GM23248 (cell line): ENCODE measurements around the gene ANKRD36.

Experiments
- EZH2 ChIP-seq: fragments of 200-600 bp; sonication (generic); IDR thresholded peaks from 2 replicates; pipeline ENCODE4 v1.6.1; 2018; ENCODE audit warnings: antibody characterized with exemption, mild to moderate bottlenecking; ENCODE audit not compliant: insufficient read depth, poor library complexity, severe bottlenecking
- EZH2phosphoT487 ChIP-seq: fragments of 200-600 bp; sonication (generic); IDR thresholded peaks from 2 replicates; pipeline ENCODE4 v1.6.1; 2018; ENCODE audit warnings: antibody characterized with exemption, moderate library complexity, mild to moderate bottlenecking, low read depth; ENCODE audit not compliant: insufficient read depth

DNA sequence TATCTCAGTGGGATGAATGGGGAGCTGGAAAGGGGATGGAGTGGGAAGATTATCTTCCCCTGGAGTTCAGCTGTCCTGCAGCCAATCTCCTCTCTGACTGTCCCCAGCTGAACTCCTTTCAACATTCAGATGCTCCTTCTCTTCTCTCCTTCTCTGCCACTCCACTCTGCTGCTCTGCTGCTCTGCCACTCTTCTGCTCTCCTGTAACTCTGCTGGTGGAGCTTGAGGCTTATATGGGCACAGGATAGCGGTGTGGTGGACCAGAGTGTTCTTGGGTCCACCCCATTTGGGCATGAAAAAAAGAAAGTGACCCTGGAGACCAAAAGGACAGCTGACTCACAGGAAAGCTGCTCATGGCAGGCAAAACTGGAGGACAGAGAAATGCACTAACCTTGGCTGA lies 44.9 kb upstream of the ANKRD36 start:
- no peak for TF ChIP-seq EZH2
- TF ChIP-seq EZH2phosphoT487 = no peak
